Ascending aorta (tissue), 2 donors: ENCODE measurements around the gene RCC1. TPM values are rescaled to one million over a fixed set of nuclear protein-coding genes. Genes with fewer than 3 reads are reported as not detected.

Experiments used
- DNase-seq, 2 donors: peaks; one replicate each; pipeline ENCODE4 v3.0.0-alpha.2; 2019; ENCODE audit warnings: low spot score in 2 of 2
- H3K27ac ChIP-seq, 2 donors: fragments of 200-600 bp; sonication (generic); one replicate each; pipeline ENCODE4 v1.5.1; 2016 to 2017; ENCODE audit warnings: mild to moderate bottlenecking in 1 of 2
- H3K27me3 ChIP-seq: fragments of 200-600 bp; sonication (generic); one replicate; pipeline ENCODE4 v1.5.1; 2017
- H3K36me3 ChIP-seq, 2 donors: fragments of 200-600 bp; sonication (generic); one replicate each; pipeline ENCODE4 v1.5.1; 2016
- H3K4me1 ChIP-seq, 2 donors: fragments of 200-600 bp; sonication (generic); one replicate each; pipeline ENCODE4 v1.5.1; 2016 to 2017; ENCODE audit warnings: mild to moderate bottlenecking in 1 of 2
- H3K4me3 ChIP-seq, 2 donors: fragments of 200-600 bp; sonication (generic); one replicate each; pipeline ENCODE4 v1.5.1; 2016 to 2017; ENCODE audit warnings: mild to moderate bottlenecking in 1 of 2
- H3K9me3 ChIP-seq, 2 donors: fragments of 200-600 bp; sonication (generic); one replicate each; pipeline ENCODE4 v1.5.1; 2016
- CTCF ChIP-seq, 3 experiments: fragments of 200-600 bp in 2 of 3; fragments of 450-650 bp in 1 of 3; sonication (generic) in 2 of 3; IDR thresholded peaks; one replicate each; pipeline ENCODE4 v1.5.1; 2016 to 2019; ENCODE audit warnings: antibody characterized with exemption in 3 of 3, mild to moderate bottlenecking in 1 of 3, moderate library complexity in 1 of 3
- intact Hi-C: fragments of 100-400 bp; cut with DNase I; formaldehyde crosslinking; loops from one replicate; pipeline ENCODE4 v1.15.1; 2023
- total RNA-seq: library from RNA; depleted of rRNA; stranded (reverse); fragments of >200 nt; gene quantifications from one replicate; pipeline ENCODE4 v1.1.0, GENCODE V29; 2016

RCC1 gene
- total RNA-seq, 1 donor from 2014 or later = 70.5 TPM

GRCh38 chr1:28526886-28527285 lies 21.0 kb downstream of the RCC1 start:
- DNase-seq = no peak
- Histone ChIP-seq H3K9me3 (no peaks in the 10 kb centered on the region), H3K4me1 (no peaks in the 10 kb centered on the region), H3K4me3 (no peak overlapping the region), H3K27me3 (no peaks in the 10 kb centered on the region), H3K36me3 (no peaks in the 10 kb centered on the region), H3K27ac (no peak overlapping the region)
- no peak for TF ChIP-seq CTCF (IDR thresholded peaks at IDR 0.05)
- intact Hi-C loops = no loop called here

GRCh38 chr1:28530456-28530855 lies 24.6 kb downstream of the RCC1 start:
- Histone ChIP-seq H3K27ac (no peak overlapping the region), H3K9me3 (no peaks in the 10 kb centered on the region), H3K36me3 (no peaks in the 10 kb centered on the region), H3K4me3 (no peak overlapping the region), H3K4me1 (no peaks in the 10 kb centered on the region), H3K27me3 (no peaks in the 10 kb centered on the region)
- intact Hi-C loops = no loop called here
- no peak for DNase-seq
- no peak for TF ChIP-seq CTCF (IDR thresholded peaks at IDR 0.05)

GRCh38 chr1:28534671-28535070 lies 28.8 kb downstream of the RCC1 start:
- H3K27ac ChIP-seq = no peak overlapping the region
- H3K9me3 ChIP-seq = no peaks in the 10 kb centered on the region
- no peak overlapping the region for H3K4me3 ChIP-seq
- peaks cover 0 to 5% of the 10 kb centered on the region in 2 donors for H3K36me3 ChIP-seq
- no peaks in the 10 kb centered on the region for H3K4me1 ChIP-seq
- H3K27me3 ChIP-seq = no peaks in the 10 kb centered on the region
- no peak for TF ChIP-seq CTCF (IDR thresholded peaks at IDR 0.05)
- DNase-seq = no peak
- intact Hi-C loops = no loop called here

GRCh38 chr1:28535180-28535579 lies 29.3 kb downstream of the RCC1 start:
- H3K4me3 ChIP-seq = no peak overlapping the region
- DNase-seq = no peak
- no peaks in the 10 kb centered on the region for H3K9me3 ChIP-seq
- H3K27me3 ChIP-seq = no peaks in the 10 kb centered on the region
- H3K27ac ChIP-seq = no peak overlapping the region
- no peak for TF ChIP-seq CTCF (IDR thresholded peaks at IDR 0.05)
- H3K36me3 ChIP-seq = peaks cover 0 to 5% of the 10 kb centered on the region in 2 donors
- intact Hi-C loops = no loop called here
- H3K4me1 ChIP-seq = no peaks in the 10 kb centered on the region

- no peaks in the 10 kb centered on the region for H3K9me3 ChIP-seq
- intact Hi-C loops = no loop called here
- no peak overlapping the region for H3K4me3 ChIP-seq
- H3K27me3 ChIP-seq = no peaks in the 10 kb centered on the region
- H3K27ac ChIP-seq = no peak overlapping the region
- H3K36me3 ChIP-seq = peaks cover 0 to 5% of the 10 kb centered on the region in 2 donors
- no peaks in the 10 kb centered on the region for H3K4me1 ChIP-seq
- DNase-seq = no peak
- TF ChIP-seq CTCF (IDR thresholded peaks at IDR 0.05) = no peak
Measured at GRCh38 chr1:28537457-28538199, 31.8 kb downstream of the RCC1 start.
